ENCODE data around the gene RRAS2. TPM values are rescaled to one million over a fixed set of nuclear protein-coding genes. Genes with fewer than 3 reads are reported as not detected.

The RRAS2 gene
- total and polyA plus RNA-seq, 8 donors, result 9.0 to 21.8 (median 14.8) TPM

DNA sequence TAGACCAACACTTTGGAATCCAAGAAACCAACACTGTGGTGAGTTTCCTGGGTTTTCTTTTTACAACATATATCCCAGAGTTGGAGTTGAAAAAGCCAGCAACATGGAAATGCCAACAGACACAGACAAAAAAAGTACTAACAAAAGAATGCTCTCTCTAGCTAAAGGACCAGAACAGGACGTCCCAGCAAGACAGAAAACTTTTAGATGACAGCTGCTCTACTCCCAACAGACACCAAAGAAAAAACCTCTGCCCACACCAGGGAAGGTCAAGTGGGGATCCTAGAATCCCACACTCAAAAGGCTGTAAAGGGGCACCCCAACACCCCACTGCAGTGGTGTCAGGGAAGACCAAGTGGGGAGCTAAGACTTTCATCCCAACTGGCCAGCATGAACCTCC, 23.3 kb downstream of the RRAS2 start:
- intact Hi-C loops (cut with DNase I), result no loop called here
- no peaks in the 10 kb centered on the region for H3K9me3 ChIP-seq
- ATAC-seq (no peak), DNase-seq (no peak), FAIRE-seq (no peak)
- H3K27me3 ChIP-seq, result no peaks in the 10 kb centered on the region
- H3K4me3 ChIP-seq, result no peak overlapping the region
- H3K4me1 ChIP-seq, result no peaks in the 10 kb centered on the region
- 77 to 80% methylated on average over 1 of the region's 1 CpG for WGBS, 2 donors
- H3K36me3 ChIP-seq, result no peaks in the 10 kb centered on the region
- TF ChIP-seq, protein P1, sequence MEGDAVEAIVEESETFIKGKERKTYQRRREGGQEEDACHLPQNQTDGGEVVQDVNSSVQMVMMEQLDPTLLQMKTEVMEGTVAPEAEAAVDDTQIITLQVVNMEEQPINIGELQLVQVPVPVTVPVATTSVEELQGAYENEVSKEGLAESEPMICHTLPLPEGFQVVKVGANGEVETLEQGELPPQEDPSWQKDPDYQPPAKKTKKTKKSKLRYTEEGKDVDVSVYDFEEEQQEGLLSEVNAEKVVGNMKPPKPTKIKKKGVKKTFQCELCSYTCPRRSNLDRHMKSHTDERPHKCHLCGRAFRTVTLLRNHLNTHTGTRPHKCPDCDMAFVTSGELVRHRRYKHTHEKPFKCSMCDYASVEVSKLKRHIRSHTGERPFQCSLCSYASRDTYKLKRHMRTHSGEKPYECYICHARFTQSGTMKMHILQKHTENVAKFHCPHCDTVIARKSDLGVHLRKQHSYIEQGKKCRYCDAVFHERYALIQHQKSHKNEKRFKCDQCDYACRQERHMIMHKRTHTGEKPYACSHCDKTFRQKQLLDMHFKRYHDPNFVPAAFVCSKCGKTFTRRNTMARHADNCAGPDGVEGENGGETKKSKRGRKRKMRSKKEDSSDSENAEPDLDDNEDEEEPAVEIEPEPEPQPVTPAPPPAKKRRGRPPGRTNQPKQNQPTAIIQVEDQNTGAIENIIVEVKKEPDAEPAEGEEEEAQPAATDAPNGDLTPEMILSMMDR (IDR thresholded peaks at IDR 0.05), result no peak
- no peak overlapping the region for H3K27ac ChIP-seq

DNA sequence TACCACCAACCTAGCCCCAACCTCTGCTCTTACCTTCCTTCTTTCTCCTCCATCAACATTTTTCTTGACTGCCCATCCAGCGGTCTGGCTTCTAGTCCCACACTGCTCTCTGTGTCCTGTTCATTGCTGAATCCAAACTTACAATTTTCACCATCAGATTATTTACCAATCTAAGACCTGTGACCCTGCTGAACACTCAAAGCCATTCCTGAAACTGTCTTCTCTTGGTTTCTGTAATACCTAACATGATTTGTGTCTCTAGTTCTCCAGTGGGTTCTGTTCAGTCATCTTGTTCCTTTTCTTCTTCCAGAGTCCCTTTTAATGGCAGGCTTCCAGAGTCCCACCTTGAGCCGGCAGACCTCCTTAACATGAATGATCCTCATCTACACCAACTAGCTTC, 24.1 kb downstream of the RRAS2 start:
- Histone ChIP-seq H3K27ac (no peak overlapping the region), H3K9me3 (no peaks in the 10 kb centered on the region), H3K4me1 (no peaks in the 10 kb centered on the region), H3K4me3 (no peak overlapping the region), H3K27me3 (no peaks in the 10 kb centered on the region), H3K36me3 (no peaks in the 10 kb centered on the region)
- DNase-seq, result no peak
- WGBS, 2 donors, result 72 to 88% methylated on average over 2 of the region's 2 CpGs
- ATAC-seq, result no peak
- intact Hi-C loops (cut with DNase I), result no loop called here
- no peak for FAIRE-seq
- TF ChIP-seq, protein P1 (IDR thresholded peaks at IDR 0.05), result no peak

DNA sequence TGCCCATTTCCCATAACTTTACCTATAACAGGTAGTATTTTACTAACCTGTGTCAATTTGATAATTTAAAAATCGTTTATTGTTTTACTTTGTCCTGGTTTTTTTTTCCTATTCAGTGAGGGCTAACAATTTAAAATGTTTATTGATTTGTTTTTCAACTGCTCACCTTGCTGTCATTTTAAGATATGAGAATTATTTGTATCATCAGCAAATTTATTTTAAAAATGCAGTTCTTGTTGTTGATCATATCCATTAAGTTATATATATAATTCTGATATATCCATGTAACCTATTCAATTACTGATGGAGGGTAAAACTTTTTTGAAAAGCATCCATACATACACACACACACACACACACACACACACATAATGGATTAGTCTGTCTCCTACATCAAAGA, 24.8 kb downstream of the RRAS2 start:
- FAIRE-seq (no peak), DNase-seq (no peak), ATAC-seq (no peak)
- no peaks in the 10 kb centered on the region for H3K9me3 ChIP-seq
- no peak overlapping the region for H3K4me3 ChIP-seq
- WGBS, 2 donors, result 34 to 58% methylated on average over 1 of the region's 1 CpG
- intact Hi-C loops (cut with DNase I), result no loop called here
- H3K4me1 ChIP-seq, result no peaks in the 10 kb centered on the region
- TF ChIP-seq, protein P1 (IDR thresholded peaks at IDR 0.05), result no peak
- H3K27me3 ChIP-seq, result no peaks in the 10 kb centered on the region
- no peaks in the 10 kb centered on the region for H3K36me3 ChIP-seq
- no peak overlapping the region for H3K27ac ChIP-seq

DNA sequence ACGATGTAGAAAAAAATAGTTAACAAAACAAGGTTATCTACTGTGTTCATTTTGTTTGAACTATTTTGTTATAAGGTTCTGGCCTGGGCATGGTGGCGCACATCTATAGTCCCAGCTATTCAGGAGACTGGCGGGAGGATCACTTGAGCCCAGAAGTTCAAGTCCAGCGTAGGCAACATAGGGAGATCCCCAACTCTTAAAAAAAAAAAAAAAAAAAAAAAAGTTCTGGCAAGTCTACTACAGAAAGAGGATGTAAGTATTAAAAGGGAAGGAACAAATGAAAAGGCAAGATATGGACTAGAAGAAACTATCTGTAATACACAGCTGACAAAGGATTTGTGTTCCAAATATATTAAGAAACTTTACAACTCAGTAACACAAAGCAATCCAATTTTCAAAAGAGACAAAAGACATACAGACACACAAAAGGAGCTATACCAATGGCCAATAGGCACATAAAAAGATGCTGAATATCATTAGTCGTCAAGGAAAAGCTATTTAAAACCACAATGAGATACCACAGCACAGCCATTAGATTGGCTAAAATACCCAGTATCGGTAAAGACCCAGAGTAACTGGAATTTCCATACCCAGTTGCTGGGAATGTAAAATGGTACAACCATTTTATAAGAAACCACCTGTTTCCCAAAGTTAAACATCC, 27.4 kb downstream of the RRAS2 start:
- Histone ChIP-seq H3K36me3 (no peaks in the 10 kb centered on the region), H3K4me1 (no peaks in the 10 kb centered on the region), H3K4me3 (no peak overlapping the region), H3K27ac (no peak overlapping the region), H3K9me3 (no peaks in the 10 kb centered on the region), H3K27me3 (no peaks in the 10 kb centered on the region)
- no peak for FAIRE-seq
- 85 to 88% methylated on average over 6 of the region's 6 CpGs for WGBS, 2 donors
- TF ChIP-seq, protein P1 (IDR thresholded peaks at IDR 0.05), result no peak
- ATAC-seq, result no peak
- intact Hi-C loops (cut with DNase I), result no loop called here
- DNase-seq, result no peak

DNA sequence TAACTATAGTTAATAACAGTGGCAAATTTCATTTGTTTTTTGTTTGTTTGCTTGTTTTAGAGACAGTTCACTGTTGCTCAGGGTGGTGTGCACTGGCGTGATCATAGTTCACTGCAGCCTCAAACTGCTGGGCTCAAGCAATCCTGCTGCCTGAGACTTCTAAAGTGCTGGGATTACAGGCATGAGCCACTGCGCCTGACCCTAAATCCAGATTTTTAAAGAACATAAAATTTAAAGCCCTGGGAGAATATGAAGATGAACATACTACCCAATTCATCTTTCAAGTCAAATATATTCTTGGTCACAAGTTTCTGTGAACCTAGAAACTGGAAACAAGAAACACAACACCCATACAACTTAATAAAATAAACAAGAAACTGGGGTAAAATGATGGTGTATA, 28.1 kb downstream of the RRAS2 start:
- Histone ChIP-seq H3K4me3 (no peak overlapping the region), H3K9me3 (no peaks in the 10 kb centered on the region), H3K27me3 (no peaks in the 10 kb centered on the region), H3K27ac (no peak overlapping the region), H3K4me1 (no peaks in the 10 kb centered on the region), H3K36me3 (no peaks in the 10 kb centered on the region)
- ATAC-seq, result no peak
- DNase-seq, result no peak
- 98 to 99% methylated on average over 2 of the region's 2 CpGs for WGBS, 2 donors
- intact Hi-C loops (cut with DNase I), result no loop called here
- TF ChIP-seq, protein P1 (IDR thresholded peaks at IDR 0.05), result no peak
- no peak for FAIRE-seq

Data from pancreas (tissue), 10 donors.